Measurements from ENCODE around the gene SASS6.

Gene SASS6

GRCh38 chr1:100038660-100039287, 94.0 kb downstream of the SASS6 start:
- peak; percentile 74 to 78 for DNase-seq

- peak; percentile 82 to 86 for DNase-seq
Measured at GRCh38 chr1:100037927-100038659, 94.6 kb downstream of the SASS6 start.

GRCh38 chr1:100037656-100037926, 95.1 kb downstream of the SASS6 start:
- no peak for DNase-seq

DNA sequence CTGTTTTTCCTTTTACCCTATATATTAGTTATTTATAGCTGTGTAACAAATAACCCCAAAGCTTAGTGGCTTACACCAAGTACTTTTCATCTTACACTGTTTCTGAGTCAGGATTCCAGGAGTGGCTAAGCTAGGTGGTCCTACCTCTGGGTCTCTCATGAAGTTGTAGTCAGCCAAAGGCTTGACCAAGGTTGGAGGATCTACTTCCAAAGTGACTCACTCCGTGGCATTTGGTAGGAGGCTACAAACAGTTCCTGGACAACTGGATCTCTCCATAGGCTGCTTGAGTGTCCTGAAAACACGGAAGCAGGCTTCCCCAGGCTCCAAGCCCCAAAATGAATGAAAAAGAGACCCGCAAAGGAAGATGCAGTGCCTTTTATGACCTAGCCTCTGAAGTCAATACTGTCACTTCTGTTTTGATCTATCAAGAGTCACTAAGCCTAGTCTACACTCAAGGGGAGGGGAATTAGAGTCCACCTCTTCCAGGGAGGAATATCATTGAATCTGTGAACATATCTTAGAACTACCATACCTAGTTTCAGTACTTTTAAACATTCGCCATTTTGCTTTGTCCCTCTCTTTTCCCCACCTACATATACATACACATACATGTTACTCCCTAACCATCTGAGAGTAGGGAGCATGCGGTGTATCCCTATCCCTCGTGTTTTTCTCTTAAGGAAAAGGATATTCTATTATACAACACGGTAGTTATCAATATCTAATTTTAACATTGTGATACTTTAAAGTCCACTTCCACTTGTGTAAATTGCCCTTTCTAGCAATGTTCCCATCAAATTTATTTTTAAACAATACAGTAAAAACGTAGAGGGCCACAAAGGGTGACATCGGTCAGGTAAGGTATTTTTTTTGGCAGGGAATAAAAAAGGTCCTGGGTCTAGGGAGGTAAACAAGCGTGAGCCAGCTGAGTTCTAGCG, 95.7 kb downstream of the SASS6 start:
- DNase-seq = no peak

- no peak for DNase-seq
Measured at GRCh38 chr1:100035214-100035613, 97.5 kb downstream of the SASS6 start.

DNA sequence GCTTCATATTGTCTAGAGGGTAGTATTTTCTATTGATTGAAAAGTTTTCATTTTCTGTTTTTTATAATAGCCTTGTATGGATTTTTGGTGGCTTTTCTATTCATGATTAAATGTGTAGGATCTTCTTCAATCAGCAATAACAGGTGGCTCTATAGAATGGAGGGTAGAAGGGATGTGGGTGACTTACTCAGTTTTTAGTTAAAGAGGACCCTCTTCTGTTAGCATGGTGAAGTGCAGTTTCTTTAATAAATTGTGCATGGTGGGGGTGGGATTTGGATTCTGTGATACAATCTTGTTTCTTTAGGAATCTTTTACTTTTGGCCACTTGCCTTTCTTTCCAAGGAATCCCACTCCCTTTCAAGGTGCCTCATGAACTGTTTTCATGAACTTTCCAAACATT, 98.3 kb downstream of the SASS6 start:
- no peak for DNase-seq

Data from activated CD4-positive, alpha-beta T cell treated with anti-CD3 and anti-CD28 coated beads, Interleukin-2, amount 50 U/mL, for 4 hours (primary cell).